HG02970 (cell line): Measurements from ENCODE around the gene EFCAB3.
"Not testable (repeated sequence)": the region's sequence is repeated elsewhere in the genome, so short reads cannot be mapped to it uniquely, and the experiment has no call there.

Experiments used
- ATAC-seq: cut with Tn5 transposase; IDR thresholded peaks from one replicate; pipeline ENCODE4 v1.9.1; 2021; ENCODE audit warnings: mild to moderate bottlenecking, moderate library complexity, moderate number of reproducible peaks; ENCODE audit not compliant: unreplicated experiment, low FRiP score

EFCAB3 gene

GRCh38 chr17:62458483-62458882 lies 78.1 kb downstream of the EFCAB3 start:
- not testable (repeated sequence) for ATAC-seq

- not testable (repeated sequence) for ATAC-seq
These were observed 84.1 kb downstream of the EFCAB3 start for GRCh38 chr17:62464422-62464821.

GRCh38 chr17:62465271-62465670 lies 84.9 kb downstream of the EFCAB3 start:
- not testable (repeated sequence) for ATAC-seq
